Iris pigment epithelial cell (primary cell): ENCODE data around the gene ADAP1.

Experiments
- DNase-seq: peaks from one replicate; pipeline ENCODE4 v3.0.0-alpha.2; 2011; ENCODE audit warnings: low read depth

The ADAP1 gene

GRCh38 chr7:922334-923107, 32.0 kb downstream of the ADAP1 start:
- DNase-seq, result no peak

GRCh38 chr7:921581-922333, 32.7 kb downstream of the ADAP1 start:
- no peak for DNase-seq

DNA sequence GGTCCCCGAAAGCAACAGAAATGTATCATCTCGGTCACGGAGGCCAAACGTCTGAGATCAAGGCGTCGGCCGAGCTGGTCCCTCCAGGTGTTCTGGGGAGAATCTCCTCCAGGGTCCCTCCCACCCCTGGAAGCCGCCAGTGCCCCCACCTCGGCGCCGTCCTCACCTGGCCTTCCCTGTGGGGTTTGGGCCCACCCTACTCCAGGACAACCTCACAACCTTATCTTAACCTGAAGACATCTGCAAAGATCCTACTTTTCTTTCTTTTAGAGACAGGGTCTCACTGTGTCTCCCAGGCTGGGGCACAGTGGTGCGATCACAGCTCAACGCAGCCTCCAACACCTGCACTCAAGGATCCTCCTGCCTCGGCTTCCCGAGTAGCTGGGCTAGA, 33.4 kb downstream of the ADAP1 start:
- DNase-seq, result no peak

DNA sequence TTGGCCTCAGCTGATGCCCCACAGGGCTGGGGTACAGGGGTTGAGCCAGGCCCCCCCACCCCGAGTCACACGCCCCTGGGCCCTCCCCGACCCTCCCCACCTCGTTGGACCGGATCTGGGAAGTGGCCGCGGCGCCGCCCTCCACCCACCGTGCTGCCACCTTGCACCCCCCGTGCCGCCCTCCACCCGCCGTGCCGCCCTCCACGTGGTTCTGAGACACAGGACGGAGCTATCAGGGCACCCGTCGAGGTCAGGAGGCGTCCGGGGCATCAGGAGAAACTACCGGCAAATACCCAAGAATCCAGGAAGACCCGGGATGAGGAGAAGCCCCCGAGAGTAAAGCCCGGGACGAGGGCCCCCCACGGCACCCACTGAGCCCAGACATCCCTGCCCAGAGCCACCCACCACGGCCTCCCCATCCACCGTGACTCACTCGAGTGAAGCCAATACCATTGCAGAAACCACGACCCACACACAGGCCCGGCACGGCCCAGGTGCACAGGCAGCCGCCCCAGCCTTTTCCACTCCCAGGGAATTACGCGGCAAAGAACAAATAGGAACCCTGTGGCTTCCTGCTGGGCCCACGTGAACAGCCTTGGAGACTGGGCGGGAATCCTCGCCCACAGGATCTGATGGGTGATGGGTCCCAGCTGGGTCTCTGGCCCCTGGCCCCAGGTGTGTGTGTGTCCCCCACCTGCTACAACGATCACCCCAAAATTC, 34.0 kb downstream of the ADAP1 start:
- no peak for DNase-seq

GRCh38 chr7:919924-920341, 34.5 kb downstream of the ADAP1 start:
- no peak for DNase-seq

- no peak for DNase-seq
Observed at GRCh38 chr7:919114-919442, 35.4 kb downstream of the ADAP1 start.

DNA sequence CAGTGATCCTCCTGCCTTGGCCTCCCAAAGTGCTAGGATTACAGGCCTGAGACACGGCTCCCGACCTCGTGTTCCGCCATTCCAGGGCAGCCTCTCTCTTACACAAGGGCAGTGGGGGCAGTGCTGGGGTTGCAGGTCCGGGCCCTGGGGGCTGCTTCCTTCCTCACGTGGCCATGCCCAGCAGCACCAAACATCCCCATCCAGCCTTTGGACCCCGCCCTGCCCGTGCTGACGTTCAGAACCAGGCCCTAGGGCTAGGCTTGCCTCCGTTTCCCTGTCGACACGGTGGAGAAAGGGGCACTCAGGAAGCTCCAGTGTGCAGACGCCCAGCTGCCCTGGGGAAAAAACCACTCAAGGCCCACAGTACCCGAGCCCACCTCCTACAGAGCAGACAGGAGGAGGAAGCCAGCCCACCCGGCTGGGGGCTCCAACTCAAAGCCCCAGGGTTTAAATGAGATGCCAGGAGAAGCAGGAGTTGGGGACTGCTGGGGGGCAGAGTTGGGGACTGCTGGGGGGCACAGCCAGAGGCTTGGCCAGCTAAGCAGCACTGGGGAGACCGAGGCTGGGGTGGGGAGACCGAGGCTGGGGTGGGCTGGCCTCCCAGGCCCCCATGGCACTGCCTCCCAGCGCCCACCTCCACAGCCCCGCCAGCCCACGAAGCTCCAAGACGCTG, 35.9 kb downstream of the ADAP1 start:
- DNase-seq, result no peak

DNA sequence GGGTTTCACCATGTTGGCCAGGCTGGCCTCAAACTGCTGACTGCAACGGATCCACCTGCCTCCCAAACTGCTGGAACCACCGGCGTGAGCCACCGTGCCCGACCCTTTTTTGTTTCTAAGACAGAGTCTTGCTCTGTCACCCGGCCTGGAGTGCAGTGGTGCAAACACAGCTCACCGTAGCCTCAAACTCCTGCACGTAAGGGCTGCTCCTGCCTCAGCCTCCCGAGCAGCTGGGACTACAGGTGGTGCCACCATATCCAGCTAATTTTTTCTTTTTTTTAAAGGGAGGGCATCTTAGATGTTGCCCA, 36.4 kb downstream of the ADAP1 start:
- DNase-seq, result no peak

GRCh38 chr7:917255-918117, 37.0 kb downstream of the ADAP1 start:
- DNase-seq, result no peak

GRCh38 chr7:916291-916941, 38.1 kb downstream of the ADAP1 start:
- DNase-seq, result no peak

- no peak for DNase-seq
Observed at GRCh38 chr7:915291-916218, 38.9 kb downstream of the ADAP1 start.

DNA sequence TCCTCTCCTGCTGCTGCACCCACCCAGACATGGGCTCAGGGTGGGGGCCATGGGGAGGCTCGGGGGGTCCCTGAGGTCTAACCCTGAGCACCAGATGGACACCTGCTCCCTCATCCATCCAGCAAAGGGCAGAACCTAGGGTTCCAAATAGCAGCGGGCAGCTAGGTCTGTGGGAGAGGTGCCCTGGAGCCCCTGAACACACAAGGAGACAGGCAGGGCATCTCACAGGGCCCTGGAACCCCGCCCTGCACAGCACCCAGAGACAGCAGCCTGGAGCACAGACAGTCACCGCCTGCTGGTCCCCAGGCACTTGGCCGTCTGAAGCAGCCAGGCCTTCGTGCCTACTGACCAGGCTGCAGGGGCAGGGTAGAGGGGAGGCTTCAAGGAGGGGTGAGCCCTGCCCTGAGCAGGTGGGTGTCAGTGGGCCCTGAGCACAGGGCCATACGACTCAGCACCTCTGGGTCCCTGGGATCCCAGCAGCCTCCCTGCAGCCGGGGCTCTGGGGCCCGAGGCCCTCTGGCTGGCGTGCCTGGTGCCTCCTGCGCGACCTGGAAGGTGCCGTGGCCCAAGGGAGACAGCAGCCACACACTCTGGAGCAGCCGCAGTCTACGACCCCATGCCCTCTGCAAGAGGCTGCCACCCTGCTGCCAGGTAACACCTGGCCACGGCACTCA, 39.8 kb downstream of the ADAP1 start:
- DNase-seq, result no peak

DNA sequence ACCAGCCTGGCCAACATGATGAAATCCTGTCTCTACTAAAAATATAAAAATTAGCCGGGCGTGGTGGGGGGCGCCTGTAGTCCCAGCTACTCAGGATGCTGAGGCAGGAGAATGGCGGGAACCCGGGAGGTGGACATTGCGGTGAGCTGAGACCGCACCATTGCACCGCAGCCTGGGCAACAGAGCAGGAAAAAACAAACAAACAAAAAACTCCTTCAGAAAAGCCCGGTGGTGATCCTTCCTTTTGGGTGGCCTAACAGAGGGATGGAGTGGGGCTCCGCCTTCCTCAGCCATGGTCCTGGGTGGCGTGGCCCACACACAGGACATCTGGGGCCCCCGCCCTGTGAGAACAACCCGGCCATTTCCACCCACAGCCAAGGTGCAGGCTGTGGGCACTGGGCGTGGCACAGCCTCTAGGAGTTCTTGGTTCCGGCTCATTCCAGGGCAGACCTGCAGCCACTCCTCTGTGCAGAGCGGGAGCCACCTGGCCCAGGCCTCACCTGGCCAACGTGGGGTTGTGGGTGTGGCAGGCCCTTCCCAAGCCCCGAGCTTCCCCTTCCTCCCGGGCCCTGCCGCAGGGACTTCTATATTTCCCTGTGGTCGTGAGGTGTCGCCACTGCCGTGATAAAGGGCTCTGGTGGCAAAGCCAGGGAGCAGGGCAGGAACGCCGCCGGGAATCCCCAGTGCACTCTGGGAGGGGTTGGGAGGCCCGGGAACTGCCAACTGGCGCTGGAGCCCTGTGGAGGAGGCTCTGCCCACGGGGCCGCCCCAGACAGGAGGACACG, 40.6 kb downstream of the ADAP1 start:
- no peak for DNase-seq

GRCh38 chr7:911791-912480, 42.5 kb downstream of the ADAP1 start:
- DNase-seq, result no peak

GRCh38 chr7:910931-911431, 43.5 kb downstream of the ADAP1 start:
- no peak for DNase-seq

DNA sequence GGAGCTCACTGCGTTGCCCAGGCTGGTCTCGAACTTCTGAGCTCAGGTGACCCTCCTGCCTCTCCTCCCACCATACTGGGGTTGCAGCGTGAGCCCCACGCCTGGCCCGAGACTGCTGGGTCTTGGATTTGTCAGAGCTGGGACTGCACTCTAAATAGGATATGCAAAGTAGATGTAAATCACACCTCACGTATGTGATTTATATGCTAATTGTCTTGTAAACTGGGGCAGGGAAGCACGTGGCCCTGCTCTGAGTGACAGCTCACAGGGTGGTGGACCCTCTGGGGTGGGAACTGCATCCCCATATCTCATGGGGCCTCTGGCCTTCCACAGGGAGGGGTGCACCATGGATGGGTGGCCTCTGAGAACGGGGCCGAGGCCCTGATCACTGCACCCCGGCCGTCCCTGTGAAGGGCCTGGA, 44.0 kb downstream of the ADAP1 start:
- DNase-seq, result no peak

DNA sequence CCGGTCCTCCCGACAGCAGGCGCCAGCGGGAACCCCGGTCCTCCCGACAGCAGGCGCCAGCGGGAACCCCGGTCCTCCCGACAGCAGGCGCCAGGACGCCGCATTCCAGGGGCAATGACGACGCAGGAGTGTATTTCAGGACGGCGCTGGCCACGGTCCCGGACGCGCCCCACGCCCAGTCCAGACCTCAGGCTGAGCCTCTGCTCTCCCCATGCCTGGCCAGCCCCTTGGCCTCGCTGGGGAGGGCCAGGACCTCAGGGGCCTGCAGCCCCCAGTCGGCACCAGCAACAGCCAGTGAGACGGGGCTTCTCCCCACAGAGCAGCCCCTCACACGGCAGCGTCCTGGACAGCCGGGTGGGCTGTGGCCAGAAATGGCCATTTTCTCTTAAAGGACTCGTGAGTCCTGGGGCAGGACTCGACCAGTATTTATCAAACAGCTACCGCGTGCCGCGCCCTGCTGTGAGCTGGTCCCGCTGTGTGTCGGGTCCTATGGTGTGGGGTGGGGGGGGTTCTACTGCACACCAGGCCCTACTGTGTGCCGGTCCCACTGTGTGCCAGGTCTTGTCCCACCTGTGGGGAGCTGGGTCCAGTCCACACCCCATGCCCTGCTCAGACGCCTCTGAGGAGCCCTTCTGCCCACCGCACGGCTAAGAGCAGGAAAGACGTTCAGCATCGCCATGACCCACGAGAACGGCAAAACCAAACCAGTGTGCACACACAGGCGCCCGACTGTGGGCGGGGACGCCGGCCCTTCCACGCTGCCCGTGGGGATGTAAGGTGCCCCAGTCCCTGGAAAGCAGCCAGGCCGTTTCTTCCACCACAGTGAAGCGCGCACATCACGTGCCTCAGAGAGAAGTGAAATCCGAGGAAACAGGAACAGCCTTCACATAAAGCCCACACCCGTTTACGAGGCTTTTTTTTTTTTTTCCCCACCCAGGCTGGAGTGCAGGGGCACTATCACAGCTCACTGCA, 44.8 kb downstream of the ADAP1 start:
- DNase-seq, result peak; percentile 30
